HG03095 (cell line): ENCODE results near the gene MARCHF9.
A peak's percentile ranks its signal among the peaks of the same experiment; 100 is the strongest.
"Not testable (repeated sequence)": the region's sequence is repeated elsewhere in the genome, so short reads cannot be mapped to it uniquely, and the experiment has no call there.

Experiments
- ATAC-seq: cut with Tn5 transposase; IDR thresholded peaks from one replicate; pipeline ENCODE4 v1.9.1; 2021; ENCODE audit warnings: moderate library complexity; ENCODE audit not compliant: unreplicated experiment

Gene MARCHF9

GRCh38 chr12:57754411-57755193 lies at the start of gene MARCHF9:
Gene MARCHF9, plus strand, starts transcription at chr12:57755103. Its CDS starts 426 bp downstream, at chr12:57755529.
- peak; percentile 39 for ATAC-seq

GRCh38 chr12:57707250-57707649 lies 47.7 kb upstream of the MARCHF9 start:
- ATAC-seq, result no peak

- ATAC-seq, result no peak
Measured at GRCh38 chr12:57708296-57708695, 46.6 kb upstream of the MARCHF9 start.

DNA sequence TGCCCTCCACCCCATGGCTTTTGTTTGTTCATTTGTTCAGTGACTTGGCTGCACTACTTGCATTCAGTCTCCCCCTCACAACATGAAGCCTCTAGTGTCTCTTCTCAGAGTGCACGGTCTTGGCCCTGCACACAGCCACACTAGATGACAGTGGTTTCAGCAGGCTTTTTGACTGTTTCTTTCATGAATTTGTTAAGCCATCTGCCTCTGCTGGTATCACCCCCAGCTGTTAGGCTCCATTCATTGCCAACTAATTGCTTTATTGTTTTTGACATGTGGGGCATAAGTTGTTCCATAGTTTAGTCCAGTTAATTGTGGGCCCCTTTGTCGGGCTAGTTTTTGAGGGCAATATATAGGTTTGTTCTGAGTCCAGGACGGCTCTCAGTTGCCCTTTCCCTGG lies 42.2 kb upstream of the MARCHF9 start:
- ATAC-seq, result no peak

- no peak for ATAC-seq
Measured at GRCh38 chr12:57713209-57713608, 41.7 kb upstream of the MARCHF9 start.

DNA sequence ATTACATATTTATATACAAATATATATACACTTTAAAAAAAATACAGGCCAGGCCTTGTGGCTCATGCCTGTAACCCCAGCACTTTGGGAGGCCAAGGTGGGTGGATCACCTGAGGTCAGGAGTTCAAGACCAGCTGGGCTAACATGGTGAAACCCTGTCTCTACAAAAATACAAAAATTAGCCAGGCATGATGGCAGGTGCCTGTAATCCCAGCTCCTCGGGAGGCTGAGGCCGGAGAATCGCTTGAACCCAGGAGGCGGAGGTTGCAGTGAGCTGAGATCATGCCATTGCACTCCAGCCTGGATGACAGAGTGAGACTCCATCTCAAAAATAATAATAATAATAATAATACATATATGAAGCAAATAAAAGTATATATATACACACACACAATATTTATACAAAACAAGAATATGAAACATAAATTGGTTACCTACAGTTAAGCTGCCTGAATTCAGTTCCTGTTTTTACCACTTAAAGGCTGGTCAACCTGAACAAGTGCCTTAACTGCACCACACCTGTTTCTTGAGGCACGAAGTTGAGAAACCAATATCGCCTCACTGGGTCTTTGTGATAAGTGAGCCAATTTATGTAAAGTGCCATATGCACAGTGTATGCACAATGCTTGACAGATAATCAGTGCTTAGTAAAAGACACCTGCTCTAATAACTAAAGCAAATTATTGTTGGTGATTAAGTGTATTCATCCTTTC lies 39.7 kb upstream of the MARCHF9 start:
- ATAC-seq, result not testable (repeated sequence)

- ATAC-seq, result no peak
Measured at GRCh38 chr12:57715786-57716185, 39.1 kb upstream of the MARCHF9 start.

DNA sequence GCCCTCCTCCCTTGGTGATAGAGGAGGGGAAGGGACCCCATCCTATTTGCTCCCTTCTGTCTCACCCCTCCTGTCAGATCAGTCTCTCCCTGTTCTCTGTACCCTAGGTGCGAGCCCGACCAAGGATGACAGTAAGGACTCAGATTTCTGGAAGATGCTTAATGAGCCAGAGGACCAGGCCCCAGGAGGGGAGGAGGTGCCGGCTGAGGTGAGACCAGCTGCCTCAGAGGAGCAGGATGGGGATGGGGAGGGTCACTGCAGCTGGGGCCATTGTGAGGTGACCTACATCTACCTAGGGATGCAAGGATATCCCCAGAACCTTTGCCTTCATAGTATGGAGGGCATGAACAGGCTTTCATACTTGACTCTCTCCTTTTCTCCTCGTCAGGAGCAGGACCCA lies 38.6 kb upstream of the MARCHF9 start:
- no peak for ATAC-seq

DNA sequence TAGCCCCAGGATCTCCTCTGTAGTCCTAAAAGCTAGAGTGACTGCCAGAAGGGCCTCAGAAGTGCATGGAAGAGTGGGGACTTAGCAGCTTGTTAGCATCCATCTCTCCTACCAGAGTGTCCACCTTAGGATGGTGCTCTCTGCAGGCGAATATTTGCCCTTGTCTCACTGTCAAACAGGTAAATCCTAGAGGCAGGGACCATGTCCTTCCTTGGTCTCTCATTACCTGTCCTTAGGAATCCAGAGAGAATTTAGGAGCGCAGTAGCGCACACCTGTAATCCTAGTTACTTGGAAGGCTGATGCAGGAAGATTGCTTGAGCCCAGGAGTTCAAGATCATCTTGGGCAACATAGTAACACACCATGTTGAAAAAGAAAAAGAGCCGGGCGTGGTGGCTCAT lies 37.8 kb upstream of the MARCHF9 start:
- ATAC-seq, result no peak

- no peak for ATAC-seq
Measured at GRCh38 chr12:57717846-57718640, 36.9 kb upstream of the MARCHF9 start.

DNA sequence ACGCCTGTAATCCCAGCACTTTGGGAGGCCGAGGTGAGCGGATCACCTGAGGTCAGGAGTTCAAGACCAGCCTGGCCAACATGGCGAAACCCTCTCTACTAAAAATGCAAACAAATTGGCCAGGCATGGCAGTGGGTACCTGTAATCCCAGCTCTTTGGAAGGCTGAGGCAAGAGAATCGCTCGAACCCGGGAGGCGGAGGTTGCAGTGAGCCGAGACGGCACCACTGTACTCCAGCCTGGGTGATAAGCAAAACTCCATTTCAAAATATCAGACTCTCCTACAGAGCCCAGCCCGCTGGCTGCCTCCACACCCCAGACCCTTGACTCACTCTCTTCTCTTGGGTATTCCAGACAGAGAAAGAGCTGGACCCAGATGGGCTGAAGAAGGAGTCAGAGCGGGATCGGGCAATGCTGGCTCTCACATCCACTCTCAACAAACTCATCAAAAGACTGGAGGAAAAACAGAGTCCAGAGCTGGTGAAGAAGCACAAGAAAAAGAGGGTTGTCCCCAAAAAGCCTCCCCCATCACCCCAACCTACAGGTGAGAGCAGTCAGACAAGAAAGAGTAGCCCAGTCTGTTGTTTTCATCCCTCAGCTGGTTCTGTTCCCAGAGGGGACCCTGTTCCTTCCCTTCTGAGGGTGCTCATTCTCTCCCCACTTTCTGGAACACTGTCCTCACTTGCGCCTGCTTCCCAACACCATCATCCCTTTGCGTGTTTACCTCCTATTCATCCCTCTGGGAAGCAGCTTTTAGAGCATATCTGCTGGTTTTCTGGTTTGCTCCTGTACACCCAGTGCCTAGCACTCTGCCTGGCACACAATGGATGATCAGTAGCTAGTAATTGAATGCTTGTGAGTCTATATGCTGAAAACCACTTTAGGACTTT lies 36.0 kb upstream of the MARCHF9 start:
- no peak for ATAC-seq

GRCh38 chr12:57719777-57720605 lies 34.9 kb upstream of the MARCHF9 start:
- ATAC-seq, result no peak

GRCh38 chr12:57720606-57721595 lies 34.0 kb upstream of the MARCHF9 start:
- no peak for ATAC-seq

GRCh38 chr12:57721846-57722608 lies 32.9 kb upstream of the MARCHF9 start:
- not testable (repeated sequence) for ATAC-seq

DNA sequence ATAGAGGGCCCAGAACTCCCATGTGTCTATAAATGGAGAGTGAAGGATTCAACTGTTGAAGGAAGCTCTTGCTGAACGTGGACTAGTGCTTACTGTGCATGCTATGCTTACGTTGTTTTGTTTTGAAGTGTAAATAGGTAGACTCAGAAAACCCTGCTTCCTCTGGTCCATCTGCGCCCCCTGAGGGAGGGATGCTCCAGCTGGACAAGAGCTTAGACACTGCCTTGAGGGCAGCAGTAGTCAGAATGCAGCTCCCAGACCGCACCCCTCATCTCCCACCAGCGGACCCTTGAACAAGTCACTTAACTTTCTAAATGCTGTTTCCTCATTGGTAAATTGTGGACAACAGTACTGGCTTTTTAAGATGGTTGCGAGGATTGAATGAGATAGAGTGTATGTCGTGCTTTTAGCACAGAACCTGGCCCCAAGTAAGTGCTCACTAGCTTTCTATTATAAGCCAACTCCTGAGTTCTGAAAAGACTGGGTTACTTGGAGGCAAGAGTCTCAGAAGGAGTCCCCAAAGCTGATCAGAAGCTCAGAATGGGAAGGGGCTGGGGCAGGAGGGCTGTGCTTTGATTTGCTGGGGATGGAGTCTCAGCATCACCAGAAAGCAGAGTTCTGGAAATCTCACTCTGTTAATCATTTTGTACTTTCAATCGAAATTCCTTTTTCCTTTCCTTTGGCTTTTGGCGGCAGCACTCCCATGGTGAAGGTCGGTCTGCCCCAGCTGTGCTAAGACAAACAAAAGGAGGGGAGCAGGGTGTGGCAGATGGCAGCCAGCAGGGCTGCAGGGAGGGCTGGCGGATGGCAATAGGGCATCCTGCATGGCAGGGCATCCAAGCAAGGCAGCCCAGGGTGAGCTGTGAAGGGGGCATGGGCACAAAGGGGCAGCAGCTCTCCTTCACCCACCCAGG lies 31.9 kb upstream of the MARCHF9 start:
- no peak for ATAC-seq

DNA sequence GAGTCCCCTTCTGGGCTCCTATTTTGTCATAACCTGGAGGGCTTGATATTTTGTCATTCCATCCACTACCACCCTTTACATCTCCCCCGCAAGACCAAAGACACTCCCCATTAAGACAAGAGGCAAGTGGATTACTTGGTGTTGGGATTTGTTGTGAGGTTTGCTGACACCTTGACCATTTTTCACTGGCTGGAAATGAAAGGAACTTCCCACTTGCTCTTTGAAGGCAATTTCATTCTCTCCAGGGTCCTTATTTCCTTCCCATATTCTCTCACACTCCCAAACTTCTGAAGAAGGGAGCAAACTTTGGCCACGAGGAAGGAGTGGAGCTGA lies 31.3 kb upstream of the MARCHF9 start:
- no peak for ATAC-seq
